A549 (cell line): ENCODE results near the gene GYG2. TPM values are rescaled to one million over a fixed set of nuclear protein-coding genes. Genes with fewer than 3 reads are reported as not detected.

Experiments used
- ATAC-seq, 2 experiments: fragments of 200-7000 bp in 1 of 2; fragments of >200 bp in 1 of 2; cut with Nextera tagmentation in 1 of 2; cut with Tn5 transposase in 1 of 2; 3 replicates each; pipeline versions ENCODE4 v1.8.0 to v1.9.1; 2018 to 2020; ENCODE audit warnings: mild to moderate bottlenecking in 1 of 2, moderate library complexity in 1 of 2
- CTCF ChIA-PET: fragments of 300-600 bp; sonication (Branson Sonifier 250); formaldehyde crosslinking; extraction: SDS; loops from one replicate; lab custom pipeline; 2021; ENCODE audit warnings: antibody characterized with exemption, inconsistent platforms; lab: Yijun Ruan, JAX
- POLR2A ChIA-PET: fragments of 350-600 bp; formaldehyde crosslinking; extraction: SDS; loops from one replicate; lab custom pipeline; 2021; ENCODE audit warnings: antibody characterized with exemption, inconsistent platforms; lab: Yijun Ruan, JAX
- DNase-seq, 2 experiments: peaks; one replicate each; pipeline versions ENCODE4 v3.0.0 to v3.0.0-alpha.2; 2011 to 2016; ENCODE audit warnings: low read depth in 1 of 2, low spot score in 1 of 2
- FAIRE-seq: peaks from 2 replicates; lab custom pipeline; 2011; peaks lifted over from hg19 to GRCh38; lab: Jason Lieb, UNC
- H3K27ac ChIP-seq, 2 experiments: fragments of >200 bp; sonication (Bioruptor Twin); formaldehyde crosslinking; 3 replicates each; pipeline ENCODE4 v1.5.1; 2016 to 2017
- H3K4me1 ChIP-seq: fragments of >200 bp; sonication (Bioruptor Twin); formaldehyde crosslinking; 3 replicates; pipeline ENCODE4 v1.6.1; 2016
- H3K4me2 ChIP-seq: fragments of >200 bp; sonication (Bioruptor Twin); formaldehyde crosslinking; 3 replicates; pipeline ENCODE4 v1.6.1; 2016
- H3K4me3 ChIP-seq: fragments of >200 bp; sonication (Bioruptor Twin); formaldehyde crosslinking; 3 replicates; pipeline ENCODE4 v1.5.1; 2016
- H3K9me3 ChIP-seq: fragments of >200 bp; sonication (Bioruptor Twin); formaldehyde crosslinking; 3 replicates; pipeline ENCODE4 v1.6.1; 2016
- CHD2 ChIP-seq: fragments of 150-350 bp; IDR thresholded peaks from 2 replicates; pipeline ENCODE4 v1.6.1; 2014; ENCODE audit warnings: low read length; ENCODE audit not compliant: partially characterized antibody
- CHD4 ChIP-seq: fragments of 200-600 bp; sonication (generic); IDR thresholded peaks from 2 replicates; pipeline ENCODE4 v1.6.1; 2016; ENCODE audit warnings: antibody characterized with exemption, mild to moderate bottlenecking, borderline replicate concordance
- EHF ChIP-seq: fragments of 250-450 bp; sonication (Bioruptor Pico); IDR thresholded peaks from 2 replicates; pipeline ENCODE4 v1.5.0; 2020; ENCODE audit warnings: mild to moderate bottlenecking
- EHMT2 ChIP-seq: fragments of 200-600 bp; sonication (generic); IDR thresholded peaks from 2 replicates; pipeline ENCODE4 v1.6.1; 2016; ENCODE audit warnings: antibody characterized with exemption, low read depth, mild to moderate bottlenecking, moderate library complexity
- EP300 ChIP-seq, 2 experiments: fragments of >200 bp; sonication (Bioruptor Twin); formaldehyde crosslinking; IDR thresholded peaks; 2 replicates in 1 of 2; 3 replicates in 1 of 2; pipeline ENCODE4 v1.6.1; 2016 to 2017
- FOXS1 ChIP-seq: fragments of 250-450 bp; sonication (Bioruptor Pico); IDR thresholded peaks from 2 replicates; pipeline ENCODE4 v1.5.0; 2020; ENCODE audit warnings: mild to moderate bottlenecking, moderate library complexity
- HOXA7 ChIP-seq: fragments of 250-450 bp; sonication (Bioruptor Pico); IDR thresholded peaks from 2 replicates; pipeline ENCODE4 v1.5.0; 2020; ENCODE audit warnings: mild to moderate bottlenecking, moderate library complexity
- HOXB13 ChIP-seq: fragments of 250-450 bp; sonication (Bioruptor Pico); IDR thresholded peaks from 2 replicates; pipeline ENCODE4 v1.5.0; 2020; ENCODE audit warnings: low read depth, mild to moderate bottlenecking, moderate library complexity
- JUN ChIP-seq, 2 experiments: fragments of >200 bp; sonication (Bioruptor Twin); formaldehyde crosslinking; IDR thresholded peaks; 2 replicates in 1 of 2; 3 replicates in 1 of 2; pipeline ENCODE4 v1.6.1; 2016 to 2017
- KDM5A ChIP-seq: fragments of 200-600 bp; sonication (generic); IDR thresholded peaks from 2 replicates; pipeline ENCODE4 v1.6.1; 2016; ENCODE audit warnings: antibody characterized with exemption, mild to moderate bottlenecking
- MAZ ChIP-seq: fragments of 150-350 bp; IDR thresholded peaks from 2 replicates; pipeline ENCODE4 v1.6.1; 2014; ENCODE audit warnings: antibody characterized with exemption, low read depth, low read length, borderline replicate concordance
- RARB ChIP-seq: fragments of 250-450 bp; sonication (Bioruptor Pico); IDR thresholded peaks from 2 replicates; pipeline ENCODE4 v1.8.0; 2021; ENCODE audit warnings: mild to moderate bottlenecking, moderate library complexity
- RFX5 ChIP-seq: fragments of 450-650 bp; IDR thresholded peaks from 2 replicates; pipeline ENCODE4 v1.7.1; 2014; ENCODE audit warnings: antibody characterized with exemption, mild to moderate bottlenecking, moderate library complexity
- SMC3 ChIP-seq: fragments of >200 bp; sonication (Bioruptor Twin); formaldehyde crosslinking; IDR thresholded peaks from 3 replicates; pipeline ENCODE4 v1.6.1; 2018; ENCODE audit warnings: inconsistent platforms
- SREBF2 ChIP-seq: fragments of 450-650 bp; IDR thresholded peaks from 2 replicates; pipeline ENCODE4 v1.6.1; 2014; ENCODE audit warnings: mild to moderate bottlenecking, moderate library complexity
- TFCP2L1 ChIP-seq: fragments of 250-450 bp; sonication (Bioruptor Pico); IDR thresholded peaks from 2 replicates; pipeline ENCODE4 v1.5.0; 2021; ENCODE audit warnings: mild to moderate bottlenecking
- ZC3H11A ChIP-seq: fragments of 450-650 bp; IDR thresholded peaks from 2 replicates; pipeline ENCODE4 v1.6.1; 2014; ENCODE audit warnings: antibody characterized with exemption, mild to moderate bottlenecking
- ZFP36 ChIP-seq: fragments of 450-650 bp; IDR thresholded peaks from 2 replicates; pipeline ENCODE4 v1.6.1; 2014; ENCODE audit warnings: borderline replicate concordance; ENCODE audit not compliant: partially characterized antibody
- WGBS: methylation state at CpG from one replicate; pipeline ENCODE4 v1.1.6; 2017; ENCODE audit errors: missing lambda C conversion rate; 5-methylcytosine and 5-hydroxymethylcytosine counted together
- polyA plus RNA-seq, 4 experiments: library from polyadenylated mRNA; depleted of rRNA in 3 of 4; stranded (reverse); fragments of >200 nt; fragmentation: RNase III in 1 of 4; extraction: RNeasy Plus Mini Kit Qiagen cat#74134 plus additional on column Dnase treatment in 1 of 4; gene quantifications; 2 replicates in 3 of 4; 3 replicates in 1 of 4; pipeline ENCODE4 v1.2.3, GENCODE V29; 2011 to 2017
- TF ChIP-seq, protein P1 (sequence below): IDR thresholded peaks from 2 replicates; pipeline ENCODE4 v1.6.1; 2012
- TF ChIP-seq, protein P2 (sequence below): fragments of 250-450 bp; sonication (Bioruptor Pico); IDR thresholded peaks from 2 replicates; pipeline ENCODE4 v1.5.0; 2021; ENCODE audit warnings: mild to moderate bottlenecking, moderate library complexity, borderline replicate concordance
- TF ChIP-seq, protein P3 (sequence below): fragments of 250-450 bp; sonication (Bioruptor Pico); IDR thresholded peaks from 2 replicates; pipeline ENCODE4 v1.5.0; 2020; ENCODE audit warnings: low read depth, mild to moderate bottlenecking, moderate library complexity

The GYG2 gene
- polyA plus RNA-seq, 2 of the 4 experiments (the other 2 are of a cell fraction): 12.7 to 14.3 TPM

DNA sequence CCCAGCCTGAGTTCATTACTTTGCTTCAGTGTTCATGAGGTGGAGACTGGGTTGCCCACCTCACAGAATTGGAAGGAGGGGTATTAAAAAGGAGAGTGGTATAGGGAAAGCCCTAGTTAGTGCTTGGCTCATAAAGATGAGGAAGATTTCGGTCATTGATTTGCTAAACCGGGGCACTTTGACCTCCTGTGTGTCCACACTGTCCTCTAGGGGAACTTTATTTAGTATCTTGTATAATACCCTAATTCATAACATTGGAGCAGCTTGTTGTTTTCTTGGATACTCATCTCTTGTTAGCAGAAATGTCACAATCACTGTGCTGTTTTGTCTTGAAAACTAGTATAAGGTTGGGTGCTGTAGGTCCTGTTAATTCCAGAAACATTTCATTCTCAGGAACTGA lies 49.8 kb downstream of the GYG2 start:
- no peaks in the 10 kb centered on the region for H3K9me3 ChIP-seq
- POLR2A ChIA-PET: no interaction called here
- DNase-seq (no peak), FAIRE-seq (peak; percentile 43), ATAC-seq (no peak)
- no peak overlapping the region for H3K4me3 ChIP-seq
- CTCF ChIA-PET: interaction anchor here (1.3 kb wide), 1 partner anchor 11 kb away, joined by 3 read pairs; no protein-coding TSS in a partner anchor
- no peaks in the 10 kb centered on the region for H3K4me1 ChIP-seq
- WGBS: 51% methylated on average over 2 of the region's 2 CpGs
- no peak overlapping the region for H3K27ac ChIP-seq
- H3K4me2 ChIP-seq: no peak overlapping the region
- TF ChIP-seq ZC3H11A: no peak

DNA sequence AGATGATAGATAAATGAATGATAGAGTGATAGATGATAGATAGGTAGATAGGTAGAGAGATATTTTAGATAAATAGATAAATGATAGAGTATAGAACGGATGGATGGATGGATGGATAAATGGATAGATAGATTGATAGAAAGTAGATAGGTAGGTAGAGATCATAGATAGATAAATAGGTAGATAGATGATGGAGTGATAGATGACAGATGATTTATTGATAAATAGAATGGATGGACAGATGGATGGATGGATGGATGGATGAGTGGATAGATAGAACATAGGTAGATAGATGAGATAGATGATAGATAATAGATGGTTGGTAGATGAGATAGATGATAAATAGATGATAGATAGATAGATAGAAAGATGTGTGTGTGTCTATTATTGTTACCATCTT lies 50.9 kb downstream of the GYG2 start:
- H3K9me3 ChIP-seq: no peaks in the 10 kb centered on the region
- H3K27ac ChIP-seq: no peak overlapping the region
- WGBS: 88% methylated on average over 1 of the region's 1 CpG
- TF ChIP-seq EP300 (IDR thresholded peaks at IDR 0.05): no peak
- TF ChIP-seq ZFP36: no peak
- TF ChIP-seq KDM5A: no peak
- TF ChIP-seq, protein P1, sequence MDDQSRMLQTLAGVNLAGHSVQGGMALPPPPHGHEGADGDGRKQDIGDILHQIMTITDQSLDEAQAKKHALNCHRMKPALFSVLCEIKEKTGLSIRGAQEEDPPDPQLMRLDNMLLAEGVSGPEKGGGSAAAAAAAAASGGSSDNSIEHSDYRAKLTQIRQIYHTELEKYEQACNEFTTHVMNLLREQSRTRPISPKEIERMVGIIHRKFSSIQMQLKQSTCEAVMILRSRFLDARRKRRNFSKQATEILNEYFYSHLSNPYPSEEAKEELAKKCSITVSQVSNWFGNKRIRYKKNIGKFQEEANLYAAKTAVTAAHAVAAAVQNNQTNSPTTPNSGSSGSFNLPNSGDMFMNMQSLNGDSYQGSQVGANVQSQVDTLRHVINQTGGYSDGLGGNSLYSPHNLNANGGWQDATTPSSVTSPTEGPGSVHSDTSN: no peak
- TF ChIP-seq SMC3: no peak
- no peak for TF ChIP-seq CHD2
- no peak for TF ChIP-seq JUN (IDR thresholded peaks at IDR 0.05)
- TF ChIP-seq EHMT2: no peak
- TF ChIP-seq, protein P2, sequence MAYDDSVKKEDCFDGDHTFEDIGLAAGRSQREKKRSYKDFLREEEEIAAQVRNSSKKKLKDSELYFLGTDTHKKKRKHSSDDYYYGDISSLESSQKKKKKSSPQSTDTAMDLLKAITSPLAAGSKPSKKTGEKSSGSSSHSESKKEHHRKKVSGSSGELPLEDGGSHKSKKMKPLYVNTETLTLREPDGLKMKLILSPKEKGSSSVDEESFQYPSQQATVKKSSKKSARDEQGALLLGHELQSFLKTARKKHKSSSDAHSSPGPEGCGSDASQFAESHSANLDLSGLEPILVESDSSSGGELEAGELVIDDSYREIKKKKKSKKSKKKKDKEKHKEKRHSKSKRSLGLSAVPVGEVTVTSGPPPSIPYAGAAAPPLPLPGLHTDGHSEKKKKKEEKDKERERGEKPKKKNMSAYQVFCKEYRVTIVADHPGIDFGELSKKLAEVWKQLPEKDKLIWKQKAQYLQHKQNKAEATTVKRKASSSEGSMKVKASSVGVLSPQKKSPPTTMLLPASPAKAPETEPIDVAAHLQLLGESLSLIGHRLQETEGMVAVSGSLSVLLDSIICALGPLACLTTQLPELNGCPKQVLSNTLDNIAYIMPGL: no peak
- no peak for TF ChIP-seq FOXS1 (CRISPR knock-in tag)
- DNase-seq (no peak), FAIRE-seq (peak; percentile 43), ATAC-seq (no peak)
- ChIA-PET CTCF (no interaction called here), POLR2A (no interaction called here)
- no peaks in the 10 kb centered on the region for H3K4me1 ChIP-seq
- no peak overlapping the region for H3K4me3 ChIP-seq
- no peak overlapping the region for H3K4me2 ChIP-seq

DNA sequence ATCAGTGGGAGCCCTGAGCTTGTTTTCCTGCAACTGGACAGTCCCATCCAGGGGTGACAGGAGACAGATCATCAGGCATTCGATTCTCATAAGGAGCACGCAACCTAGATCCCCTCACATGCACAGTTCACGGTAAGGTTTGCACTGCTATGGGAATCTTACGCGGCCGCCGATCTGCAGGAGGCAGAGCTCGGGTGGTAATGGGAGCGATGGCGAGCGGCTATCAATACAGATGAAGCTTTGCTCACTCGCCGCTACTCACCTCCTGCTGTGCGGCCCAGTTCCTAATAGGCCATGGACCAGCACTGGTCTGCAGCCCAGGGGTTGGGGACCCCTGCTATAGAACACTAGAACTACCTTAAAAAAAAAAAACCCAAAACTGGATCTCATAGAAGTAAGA lies 55.0 kb downstream of the GYG2 start:
- 92% methylated on average over 9 of the region's 14 CpGs for WGBS

DNA sequence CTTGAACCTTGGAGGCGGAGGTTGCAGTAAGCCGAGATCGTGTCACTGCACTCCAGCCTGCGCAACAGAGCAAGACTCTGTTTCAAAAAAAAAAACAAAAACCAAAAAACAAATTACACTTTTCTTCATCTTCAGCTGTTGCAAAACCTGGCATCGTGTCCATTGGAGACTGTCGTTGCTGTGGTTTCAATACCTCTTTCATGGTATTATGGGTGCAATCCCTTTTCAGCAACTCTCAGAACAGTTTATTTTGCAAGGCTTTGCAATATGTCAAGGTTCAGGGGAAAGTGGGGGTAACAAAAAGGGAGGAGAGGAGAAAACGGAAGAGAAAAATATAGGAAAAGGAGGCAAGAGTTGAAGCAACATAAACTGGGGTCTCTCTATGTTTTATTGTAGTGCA lies 59.6 kb downstream of the GYG2 start:
- Histone ChIP-seq H3K9me3 (no peaks in the 10 kb centered on the region), H3K27ac (no peak overlapping the region), H3K4me2 (no peak overlapping the region), H3K4me1 (0 out of 3 replicates have a peak, but pooled peaks cover 3% of the 10 kb centered on the region), H3K4me3 (no peak overlapping the region)
- DNase-seq: no peak
- POLR2A ChIA-PET: no interaction called here
- WGBS: 89% methylated on average over 7 of the region's 7 CpGs
- CTCF ChIA-PET: no interaction called here
- no peak for TF ChIP-seq ZFP36
- TF ChIP-seq RARB (CRISPR knock-in tag): no peak
- no peak for TF ChIP-seq HOXA7 (CRISPR knock-in tag)
- TF ChIP-seq, protein P3, sequence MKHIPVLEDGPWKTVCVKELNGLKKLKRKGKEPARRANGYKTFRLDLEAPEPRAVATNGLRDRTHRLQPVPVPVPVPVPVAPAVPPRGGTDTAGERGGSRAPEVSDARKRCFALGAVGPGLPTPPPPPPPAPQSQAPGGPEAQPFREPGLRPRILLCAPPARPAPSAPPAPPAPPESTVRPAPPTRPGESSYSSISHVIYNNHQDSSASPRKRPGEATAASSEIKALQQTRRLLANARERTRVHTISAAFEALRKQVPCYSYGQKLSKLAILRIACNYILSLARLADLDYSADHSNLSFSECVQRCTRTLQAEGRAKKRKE: no peak
- no peak for TF ChIP-seq TFCP2L1 (CRISPR knock-in tag)
- TF ChIP-seq, all 56 proteins: peak for 0
- ATAC-seq (no peak), FAIRE-seq (no peak)

More for the DNA sequence above, 55.0 kb downstream of the GYG2 start:
- no peak for TF ChIP-seq EHF
- no peak for TF ChIP-seq SREBF2
- no peak for TF ChIP-seq ZC3H11A
- TF ChIP-seq CHD4: no peak
- no peak for TF ChIP-seq RFX5
- no peak for TF ChIP-seq MAZ
- no peak for TF ChIP-seq EP300 (IDR thresholded peaks at IDR 0.05)
- no peak for TF ChIP-seq HOXB13 (CRISPR knock-in tag)
- CTCF ChIA-PET: interaction anchor here (0.6 kb wide), 1 partner anchor 29 kb away, joined by 4 read pairs; no protein-coding TSS in a partner anchor
- no peak overlapping the region for H3K27ac ChIP-seq
- no peak overlapping the region for H3K4me3 ChIP-seq
- FAIRE-seq: no peak
- no peaks in the 10 kb centered on the region for H3K4me1 ChIP-seq
- POLR2A ChIA-PET: no interaction called here
- DNase-seq: no peak
- H3K9me3 ChIP-seq: no peaks in the 10 kb centered on the region
- H3K4me2 ChIP-seq: no peak overlapping the region
- no peak for ATAC-seq
